ENCODE data around the gene PRSS8. TPM values are rescaled to one million over a fixed set of nuclear protein-coding genes. Genes with fewer than 3 reads are reported as not detected.
A peak's percentile ranks its signal among the peaks of the same experiment; 100 is the strongest.

Gene PRSS8
- polyA plus RNA-seq, 10 donors, result 0.11 to 4.2 (median 0.25) TPM; not detected in 2

GRCh38 chr16:31129568-31130335, 5.8 kb downstream of the PRSS8 start:
- no peak for DNase-seq

DNA sequence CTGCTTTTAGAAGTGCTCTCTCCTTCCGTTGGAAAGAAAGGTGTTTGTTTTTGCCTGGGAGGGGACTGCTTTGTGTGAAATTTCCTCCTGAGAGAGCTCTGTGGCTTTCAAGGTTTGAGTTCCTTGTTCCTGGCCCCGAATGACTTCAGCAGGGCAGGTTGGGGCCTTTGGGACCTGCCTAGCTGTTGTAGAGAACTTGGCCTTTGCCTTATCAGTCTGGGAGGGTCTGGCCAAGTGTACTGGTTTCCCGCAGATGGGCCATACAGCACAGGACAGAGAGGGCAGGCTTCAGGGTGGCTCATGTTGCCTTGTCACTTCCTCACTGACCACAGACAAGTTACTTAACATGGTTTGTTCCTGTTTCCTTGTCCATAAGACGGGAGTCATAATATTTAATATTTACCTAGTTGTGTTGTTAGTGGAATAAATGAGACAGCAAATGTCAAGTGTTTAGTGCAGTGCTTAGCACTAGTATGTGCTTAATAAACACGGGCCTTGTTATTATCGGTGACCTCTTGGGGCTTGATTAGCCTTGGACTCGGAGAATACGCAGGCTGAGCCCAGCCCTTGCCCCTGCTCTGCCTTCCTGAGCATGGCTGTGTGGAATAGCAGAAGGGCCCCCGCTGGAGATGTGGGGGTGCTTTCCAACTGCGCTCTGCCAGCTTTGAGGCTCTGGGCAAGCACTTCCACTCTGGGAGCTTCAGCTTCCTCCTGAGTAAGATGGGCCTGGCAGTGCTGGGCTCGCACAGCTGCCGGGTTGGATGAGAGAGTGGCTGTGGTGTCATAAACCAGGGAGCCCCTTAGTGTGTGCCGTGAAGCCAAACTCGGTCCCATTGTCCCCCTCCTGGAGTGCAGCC, 6.6 kb downstream of the PRSS8 start:
- no peak for DNase-seq

DNA sequence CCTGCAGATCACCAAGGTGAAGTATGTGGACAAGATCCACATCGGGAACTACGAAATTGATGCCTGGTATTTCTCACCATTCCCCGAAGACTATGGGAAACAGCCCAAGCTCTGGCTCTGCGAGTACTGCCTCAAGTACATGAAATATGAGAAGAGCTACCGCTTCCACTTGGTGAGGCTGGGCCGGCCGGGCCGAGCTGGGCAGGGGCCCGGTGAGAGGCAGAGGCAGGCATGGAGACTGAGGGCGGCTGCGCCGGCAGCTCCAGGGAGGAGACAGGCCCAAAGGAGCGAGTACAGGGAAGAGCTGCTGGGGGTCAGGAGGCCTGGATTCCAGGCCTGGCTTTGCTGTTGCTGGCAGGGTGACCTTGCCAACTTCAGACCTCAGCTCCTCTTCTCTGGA, 8.3 kb downstream of the PRSS8 start:
- no peak for DNase-seq

GRCh38 chr16:31125844-31126243, 9.7 kb downstream of the PRSS8 start:
- peak in 1 of 3 donors; percentile 1 for DNase-seq

DNA sequence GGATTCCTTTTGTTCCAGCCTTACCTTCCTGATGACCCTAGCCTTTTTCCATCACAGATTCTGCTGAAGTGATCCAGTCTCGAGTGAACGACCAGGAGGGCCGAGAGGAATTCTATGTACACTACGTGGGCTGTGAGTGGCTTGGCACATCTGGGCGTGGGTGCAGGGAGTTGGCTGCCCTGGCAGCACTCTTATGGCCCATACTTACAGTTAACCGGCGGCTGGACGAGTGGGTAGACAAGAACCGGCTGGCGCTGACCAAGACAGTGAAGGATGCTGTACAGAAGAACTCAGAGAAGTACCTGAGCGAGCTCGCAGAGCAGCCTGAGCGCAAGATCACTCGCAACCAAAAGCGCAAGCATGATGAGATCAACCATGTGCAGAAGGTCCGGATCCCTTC, 15.4 kb downstream of the PRSS8 start:
- DNase-seq, result no peak

GRCh38 chr16:31118223-31119155, 17.0 kb downstream of the PRSS8 start:
- DNase-seq, result no peak

DNA sequence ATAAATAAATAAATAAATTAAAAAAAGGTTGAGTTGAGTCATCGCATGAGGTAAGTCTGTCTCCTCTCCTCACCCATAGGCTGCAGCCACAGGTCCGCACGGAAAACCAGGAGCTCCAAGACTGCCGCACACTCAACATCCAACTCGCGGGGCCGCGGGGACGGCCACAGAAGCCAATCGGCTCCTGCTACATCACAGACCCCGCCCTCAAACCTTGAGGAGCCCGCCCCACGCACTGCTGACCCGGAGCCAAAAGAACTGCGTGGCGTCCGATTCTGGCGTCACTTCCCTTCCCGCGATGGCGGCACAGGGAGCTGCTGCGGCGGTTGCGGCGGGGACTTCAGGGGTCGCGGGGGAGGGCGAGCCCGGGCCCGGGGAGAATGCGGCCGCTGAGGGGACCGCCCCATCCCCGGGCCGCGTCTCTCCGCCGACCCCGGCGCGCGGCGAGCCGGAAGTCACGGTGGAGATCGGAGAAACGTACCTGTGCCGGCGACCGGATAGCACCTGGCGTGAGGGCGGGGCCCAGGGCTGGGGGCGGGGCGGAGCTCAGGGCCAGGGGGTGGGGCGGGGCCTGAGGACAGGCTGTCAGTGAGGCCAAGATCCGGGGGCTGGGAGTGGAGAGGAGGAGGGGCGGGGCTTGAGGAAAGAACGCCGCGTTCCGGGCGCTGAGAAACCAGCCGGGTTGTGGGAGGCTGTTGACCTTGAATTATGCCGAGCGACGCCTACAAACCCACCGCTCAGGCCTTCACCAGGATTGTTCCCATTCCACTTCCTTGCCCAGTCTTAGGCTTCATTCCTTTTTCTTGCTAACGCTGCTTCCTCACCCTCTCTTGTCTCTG, 17.9 kb downstream of the PRSS8 start, which contains the start of gene KAT8:
KAT8 (plus strand) TSS at position 281 of the 839 bp plus-strand sequence; CDS start at position 299, 18 bp downstream.
- peak; percentile 98 to 99 (median 98) for DNase-seq

DNA sequence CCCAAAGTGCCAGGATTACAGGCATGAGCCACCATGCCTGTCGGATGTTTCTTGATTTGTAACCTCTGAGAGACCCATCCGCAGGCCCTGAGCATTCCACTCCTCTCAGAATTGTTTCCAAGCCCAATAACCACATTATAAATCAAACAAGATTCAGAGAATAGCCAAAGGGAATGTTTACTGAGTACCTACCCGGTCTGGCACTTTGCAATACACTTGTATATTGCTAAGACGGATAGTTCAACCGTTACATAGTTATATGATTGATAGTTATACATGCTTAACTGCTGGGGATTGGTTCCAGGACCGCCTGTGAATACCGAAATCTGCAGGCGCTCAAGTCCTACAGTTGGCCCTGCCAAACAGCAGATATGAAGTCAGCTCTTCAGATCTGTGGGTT, 21.1 kb downstream of the PRSS8 start:
- DNase-seq, result no peak

DNA sequence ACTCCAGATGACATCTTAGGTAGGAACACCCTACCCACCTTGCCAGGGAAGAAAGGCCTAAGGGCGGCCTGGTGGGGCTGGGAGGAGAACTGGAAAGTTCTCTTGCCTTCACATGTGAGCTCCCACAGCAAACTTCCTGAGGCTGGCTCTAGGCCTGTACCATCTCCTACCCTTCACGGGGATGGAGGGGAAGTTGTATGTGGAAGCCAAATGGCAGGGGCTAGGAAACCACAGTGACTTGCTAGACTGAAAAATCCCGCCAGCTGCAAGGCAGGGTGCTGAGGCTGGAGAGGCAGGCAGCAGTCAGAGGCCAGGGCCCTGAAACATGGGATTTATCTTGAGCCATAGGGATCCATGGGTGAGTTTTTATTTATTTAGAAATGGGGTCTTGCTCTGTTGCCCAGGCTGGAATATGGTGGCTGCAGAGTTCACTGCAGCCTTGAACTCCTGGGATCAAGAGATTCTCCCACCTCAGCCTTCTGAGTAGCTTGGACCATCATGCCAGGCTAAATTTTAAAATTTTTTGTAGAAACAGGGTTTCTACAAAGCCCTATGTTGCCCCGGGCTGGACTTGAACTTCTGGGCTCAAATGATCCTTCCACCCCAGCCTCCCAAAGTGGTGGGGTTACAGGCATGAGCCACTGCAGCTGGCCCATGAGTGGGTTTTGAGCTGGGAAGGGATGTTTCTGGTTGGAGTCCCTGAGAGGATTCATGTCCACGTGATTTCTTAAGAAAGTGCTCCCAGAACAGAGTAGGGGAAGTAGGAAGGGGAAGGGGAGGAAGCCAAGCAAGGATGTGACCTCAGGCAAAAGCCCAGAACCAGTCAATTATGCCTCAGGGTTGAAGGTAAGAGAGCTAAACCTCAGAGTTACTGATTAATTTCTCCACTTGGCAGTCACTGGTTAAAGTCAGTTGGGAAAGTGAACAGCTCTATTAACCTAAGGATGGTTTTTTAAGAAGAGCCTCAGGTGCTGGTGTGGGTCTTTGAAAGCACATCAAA, 22.1 kb downstream of the PRSS8 start:
- DNase-seq, result no peak

GRCh38 chr16:31112711-31113110, 22.8 kb downstream of the PRSS8 start:
- DNase-seq, result no peak

DNA sequence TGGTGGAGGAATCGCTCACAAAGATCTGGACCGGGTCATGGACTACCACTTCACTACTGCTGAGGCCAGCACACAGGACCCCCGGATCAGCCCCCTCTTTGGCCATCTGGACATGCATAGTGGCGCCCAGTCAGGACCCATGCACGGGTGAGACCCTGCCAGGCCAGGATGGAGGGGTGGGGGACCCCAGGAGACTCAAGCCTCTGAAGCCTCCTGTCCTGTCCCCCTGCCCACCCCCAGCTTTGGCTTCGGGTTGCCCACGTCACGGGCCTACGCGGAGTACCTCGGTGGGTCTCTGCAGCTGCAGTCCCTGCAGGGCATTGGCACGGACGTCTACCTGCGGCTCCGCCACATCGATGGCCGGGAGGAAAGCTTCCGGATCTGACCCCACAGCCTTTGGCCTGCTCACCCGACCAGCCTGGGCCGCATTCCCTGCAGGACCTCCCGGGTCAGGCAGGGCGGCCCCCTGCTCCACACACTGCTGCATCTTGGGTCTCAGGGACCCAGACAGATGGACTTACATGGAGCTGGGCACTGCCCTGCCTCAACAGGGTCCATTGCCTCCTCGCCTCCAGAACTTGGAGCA, 23.6 kb downstream of the PRSS8 start:
- no peak for DNase-seq

DNA sequence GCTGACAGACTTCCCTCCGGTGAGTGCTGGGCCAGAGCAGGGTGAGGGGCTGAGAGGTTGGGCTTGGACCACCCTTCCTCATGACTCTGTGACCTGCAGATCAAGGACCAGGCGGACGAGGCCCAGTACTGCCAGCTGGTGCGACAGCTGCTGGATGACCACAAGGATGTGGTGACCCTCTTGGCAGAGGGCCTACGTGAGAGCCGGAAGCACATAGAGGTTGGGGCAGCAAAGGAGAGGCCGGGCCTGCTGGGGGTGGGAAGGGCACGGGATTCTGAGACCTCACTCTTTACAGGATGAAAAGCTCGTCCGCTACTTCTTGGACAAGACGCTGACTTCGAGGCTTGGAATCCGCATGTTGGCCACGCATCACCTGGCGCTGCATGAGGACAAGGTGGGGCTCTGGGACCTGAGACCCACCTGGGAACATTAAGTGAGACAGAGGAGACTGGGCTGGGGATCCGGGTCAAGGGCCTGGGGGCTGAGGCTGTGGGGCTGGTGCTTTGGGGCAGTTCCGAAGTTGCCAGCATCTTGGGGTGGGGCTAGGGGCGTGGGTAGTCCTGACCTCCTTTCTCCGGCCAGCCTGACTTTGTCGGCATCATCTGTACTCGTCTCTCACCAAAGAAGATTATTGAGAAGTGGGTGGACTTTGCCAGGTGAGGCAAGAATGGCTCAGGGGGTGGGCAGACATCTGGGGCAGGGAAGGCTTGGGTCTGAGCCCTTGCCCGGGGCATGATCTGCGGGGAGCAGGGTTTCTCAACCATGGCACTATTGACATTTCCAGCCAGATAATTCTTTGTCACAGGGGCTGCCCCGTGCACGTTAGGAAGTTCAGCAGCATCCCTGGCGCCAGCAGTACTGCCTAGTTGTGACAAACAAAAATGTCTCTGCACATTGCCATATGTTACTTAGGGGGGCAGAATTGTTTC, 25.2 kb downstream of the PRSS8 start:
- DNase-seq, result no peak

DNA sequence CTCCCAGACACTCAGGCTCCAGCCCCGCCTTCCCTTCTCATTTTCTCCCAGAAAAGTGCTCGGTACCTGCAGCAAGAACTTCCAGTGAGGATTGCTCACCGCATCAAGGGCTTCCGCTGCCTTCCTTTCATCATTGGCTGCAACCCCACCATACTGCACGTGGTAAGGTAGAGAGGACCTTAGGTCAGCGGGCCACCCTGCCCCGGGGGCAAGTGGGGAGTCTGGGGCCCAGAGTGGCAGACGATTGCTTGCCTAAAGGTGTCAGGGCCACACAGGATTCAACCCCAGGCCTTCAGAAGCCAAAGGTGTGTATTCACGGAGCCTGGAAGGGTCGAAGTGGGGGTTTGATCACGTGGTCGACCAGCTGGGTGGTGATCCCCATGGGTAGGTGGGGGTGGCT, 25.9 kb downstream of the PRSS8 start:
- no peak for DNase-seq

- DNase-seq, result no peak
Measured at GRCh38 chr16:31108794-31109558, 26.6 kb downstream of the PRSS8 start.

DNA sequence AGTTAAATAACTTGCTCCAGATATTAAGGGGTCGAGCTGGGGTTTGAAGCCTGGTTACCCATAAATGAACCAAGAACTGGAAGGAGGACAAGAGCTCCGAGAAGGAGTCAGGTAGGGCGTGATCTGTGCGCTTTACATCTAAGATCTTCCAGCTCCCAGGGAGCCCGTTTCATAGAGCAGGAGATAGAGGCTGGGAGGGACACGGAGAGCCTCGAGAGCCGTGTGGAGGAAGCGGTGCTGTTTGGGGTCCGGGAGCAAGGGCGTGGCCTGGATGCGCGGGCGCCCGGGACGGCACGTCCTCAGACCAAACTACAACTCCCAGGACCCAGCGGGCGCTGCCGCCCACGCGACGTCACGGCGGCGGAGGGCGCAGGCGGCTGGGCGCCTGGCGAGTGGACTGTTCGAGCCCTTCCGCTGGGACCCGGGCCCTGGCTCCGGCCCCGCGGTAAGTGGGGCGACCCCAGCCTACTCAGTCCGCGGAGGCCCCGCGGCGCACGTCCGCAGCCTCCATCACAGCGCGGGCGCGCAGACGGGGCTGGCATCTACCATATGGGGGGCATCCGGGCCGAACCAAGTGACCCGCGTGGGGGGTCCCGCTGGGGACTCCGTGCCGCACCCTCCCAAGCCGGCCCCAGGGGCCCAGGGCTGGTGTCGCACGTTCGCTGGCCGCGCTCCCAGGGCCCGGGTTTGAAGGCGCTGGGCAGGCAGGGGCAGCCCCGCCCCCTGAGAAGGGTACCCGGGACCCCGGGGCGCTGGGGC, 27.3 kb downstream of the PRSS8 start, which contains the start of gene BCKDK:
BCKDK (plus strand) TSS at position 352 of the 759 bp plus-strand sequence. CDS start 838 bp downstream, outside the sequence.
- DNase-seq, result peak; percentile 58 to 91 (median 82)

- no peak for DNase-seq
Measured at GRCh38 chr16:31107465-31107867, 28.1 kb downstream of the PRSS8 start.
